ENCODE measurements around the gene KIF1C. TPM values are rescaled to one million over a fixed set of nuclear protein-coding genes. Genes with fewer than 3 reads are reported as not detected.

Gene KIF1C
- 90.9 and 96.7 TPM in 2 replicates for total RNA-seq

DNA sequence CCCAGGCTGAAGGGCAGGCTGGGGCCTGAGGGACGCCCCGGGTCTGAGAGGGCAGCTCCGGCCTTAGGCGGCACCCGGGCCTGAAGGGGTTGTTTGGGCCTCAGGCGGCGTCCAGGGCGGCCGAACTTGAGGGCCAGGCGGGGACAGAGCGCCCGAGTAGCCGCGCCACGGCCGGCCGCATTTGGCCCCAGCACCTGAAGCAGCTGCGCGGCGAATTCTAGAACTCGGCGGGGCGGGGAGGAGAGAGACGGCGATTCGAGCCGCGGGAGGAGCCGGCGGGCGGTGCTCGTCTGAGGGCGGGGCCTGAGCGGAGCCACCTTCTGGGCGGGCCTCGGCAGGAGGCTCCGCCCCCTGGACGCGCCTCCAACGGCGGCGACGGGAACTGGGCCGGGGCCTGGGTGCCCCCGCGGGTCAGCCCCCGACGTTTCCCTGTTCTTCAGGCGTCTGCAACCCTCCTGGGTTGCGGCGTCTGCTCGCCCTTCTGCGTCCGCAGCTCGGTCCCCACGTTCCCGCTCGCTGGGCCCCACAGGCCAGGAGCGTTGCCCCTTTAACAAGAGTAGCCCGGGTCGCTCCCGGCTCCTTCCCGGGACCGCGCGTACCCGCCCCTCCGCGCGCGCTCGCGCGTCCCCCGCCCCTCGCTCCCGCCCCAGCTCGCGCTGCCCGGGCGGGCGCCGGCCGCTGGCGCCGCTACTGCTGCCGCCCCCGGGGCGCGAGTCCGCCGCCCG is at the start of gene KIF1C, which contains the start of gene INCA1:
Gene KIF1C (plus strand): TSS at position 649 of the 725 bp plus-strand sequence. CDS start 2,297 bp downstream, outside the sequence.
Gene INCA1 (minus strand): TSS at position 221 of the 725 bp plus-strand sequence. CDS start 3,085 bp downstream, outside the sequence.

GRCh38 chr17:4948166-4948930 is 49.4 kb upstream of the KIF1C start, which contains the start of gene PFN1:
Gene PFN1, minus strand, starts transcription at chr17:4948530. Its CDS starts 136 bp downstream, at chr17:4948394.

GRCh38 chr17:4950746-4951204 is 47.0 kb upstream of the KIF1C start, which contains the start of gene ENO3:
Gene ENO3, plus strand, starts transcription at chr17:4951119. Its CDS starts 711 bp downstream, at chr17:4951830.

GRCh38 chr17:4967539-4968485 is 29.9 kb upstream of the KIF1C start, which contains the start of gene SPAG7:
Gene SPAG7, minus strand, starts transcription at chr17:4967817. Its CDS starts 13 bp downstream, at chr17:4967804.

DNA sequence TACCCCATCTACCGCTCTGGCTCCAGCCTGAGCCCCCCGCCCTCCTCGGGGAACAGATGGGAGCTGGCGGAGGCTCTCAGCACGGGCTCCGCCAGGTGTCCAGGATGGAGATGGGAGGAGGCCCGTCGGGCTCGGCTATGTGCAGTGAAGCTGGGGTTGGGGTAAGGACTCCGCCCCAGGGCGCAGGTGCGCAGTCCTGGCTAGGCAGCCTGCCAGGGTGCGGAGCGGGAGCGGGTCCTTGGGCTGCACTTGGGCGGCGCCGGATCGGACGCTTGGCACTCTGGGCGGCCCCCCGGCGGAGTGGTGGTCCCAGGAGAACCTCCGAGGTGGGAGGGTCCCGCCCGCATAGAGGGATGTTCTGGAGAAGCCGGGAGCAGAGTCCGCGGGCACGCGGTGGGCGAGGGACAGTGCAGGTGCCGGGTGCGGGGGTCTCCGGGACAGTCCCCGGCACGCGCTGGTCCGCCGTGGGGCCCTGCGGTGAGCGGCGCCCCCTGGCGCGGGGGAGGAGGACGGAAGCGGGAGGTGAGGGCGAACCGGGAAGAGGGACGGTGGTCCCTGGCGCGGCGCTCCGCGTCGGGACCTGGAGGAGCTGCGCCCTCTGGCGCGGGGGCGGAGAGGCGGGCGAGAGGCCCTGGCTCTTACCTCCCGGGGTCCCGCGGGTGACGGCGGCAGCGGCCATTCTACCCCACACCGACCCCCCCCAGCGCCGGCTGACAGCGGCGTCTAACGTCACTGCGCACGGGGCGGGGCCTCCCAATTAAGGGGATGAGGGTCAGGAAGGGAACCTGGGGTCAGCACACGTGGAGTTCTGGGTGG is 10.6 kb upstream of the KIF1C start, which contains the start of gene CAMTA2:
Gene CAMTA2 (minus strand): TSS at position 725 of the 816 bp plus-strand sequence. CDS start 1,453 bp downstream, outside the sequence.

GRCh38 chr17:5035315-5035714 is 37.6 kb downstream of the KIF1C start, which contains the start of gene SLC52A1:
Gene SLC52A1, minus strand, starts transcription at chr17:5035426. Its CDS starts 820 bp downstream, at chr17:5034606.

Other genes with a start within 250 kb of the KIF1C start
- gene TM4SF5, start 226.1 kb upstream of the KIF1C start, total RNA-seq: not detected in 2 replicates
- gene VMO1, start 211.6 kb upstream of the KIF1C start, total RNA-seq: 0.13 and 0.44 TPM in 2 replicates
- gene GLTPD2, start 209.0 kb upstream of the KIF1C start, total RNA-seq: not detected in 2 replicates
- gene PSMB6, start 201.8 kb upstream of the KIF1C start, total RNA-seq: 334 and 357 TPM in 2 replicates
- 18.0 and 18.8 TPM in 2 replicates for gene PLD2, start 190.8 kb upstream of the KIF1C start, total RNA-seq
- gene MINK1, start 164.6 kb upstream of the KIF1C start, total RNA-seq: 30.3 and 30.9 TPM in 2 replicates
- 0.30 and 0.93 TPM in 2 replicates for gene C17orf107, start 98.4 kb upstream of the KIF1C start, total RNA-seq
- gene CHRNE, start 94.9 kb upstream of the KIF1C start, total RNA-seq: 1.5 and 2.5 TPM in 2 replicates
- gene GP1BA, start 65.7 kb upstream of the KIF1C start, total RNA-seq: 0.05 TPM in 1 of 2 replicates, not detected in the other
- gene SLC25A11, start 57.9 kb upstream of the KIF1C start, total RNA-seq: 45.6 and 62.0 TPM in 2 replicates
- 41.0 and 49.0 TPM in 2 replicates for gene RNF167, start 57.7 kb upstream of the KIF1C start, total RNA-seq
- 1,622 and 1,639 TPM in 2 replicates for gene PFN1, start 49.4 kb upstream of the KIF1C start, total RNA-seq
- 0.10 TPM in 1 of 2 replicates, not detected in the other for gene ENO3, start 46.8 kb upstream of the KIF1C start, total RNA-seq
- 80.1 and 81.1 TPM in 2 replicates for gene SPAG7, start 30.1 kb upstream of the KIF1C start, total RNA-seq
- gene CAMTA2, start 10.3 kb upstream of the KIF1C start, total RNA-seq: 11.8 and 14.2 TPM in 2 replicates
- gene INCA1, start 428 bp upstream of the KIF1C start, total RNA-seq: 0.39 TPM in 1 of 2 replicates, not detected in the other
- 0.69 and 1.00 TPM in 2 replicates for gene SLC52A1, start 37.5 kb downstream of the KIF1C start, total RNA-seq
- gene ZFP3, start 80.5 kb downstream of the KIF1C start, total RNA-seq: 0.94 and 1.1 TPM in 2 replicates
- 4.0 and 5.0 TPM in 2 replicates for gene ZNF232, start 113.9 kb downstream of the KIF1C start, total RNA-seq
- not detected in 2 replicates for gene USP6, start 118.1 kb downstream of the KIF1C start, total RNA-seq
- 2.2 and 3.5 TPM in 2 replicates for gene ZNF594, start 193.9 kb downstream of the KIF1C start, total RNA-seq
- gene SCIMP, start 236.9 kb downstream of the KIF1C start, total RNA-seq: not detected in 2 replicates

Data from mammary microvascular endothelial cell (primary cell).